ENCODE data around the gene AGK.
"Not testable (repeated sequence)": the region's sequence is repeated elsewhere in the genome, so short reads cannot be mapped to it uniquely, and the experiment has no call there.

AGK gene

GRCh38 chr7:141588912-141589311 is 37.7 kb downstream of the AGK start:
- DNase-seq, result no peak

GRCh38 chr7:141590071-141590470 is 38.9 kb downstream of the AGK start:
- DNase-seq, result no peak

GRCh38 chr7:141590666-141591065 is 39.5 kb downstream of the AGK start:
- DNase-seq, result no peak

- no peak for DNase-seq
These were observed 41.9 kb downstream of the AGK start for GRCh38 chr7:141593134-141593533.

- DNase-seq, result no peak
These were observed 46.8 kb downstream of the AGK start for GRCh38 chr7:141597966-141598365.

- no peak for DNase-seq
These were observed 47.2 kb downstream of the AGK start for GRCh38 chr7:141598408-141598807.

- no peak for DNase-seq
These were observed 49.2 kb downstream of the AGK start for GRCh38 chr7:141600168-141601006.

GRCh38 chr7:141609576-141609975 is 58.4 kb downstream of the AGK start:
- no peak for DNase-seq

GRCh38 chr7:141610671-141611070 is 59.5 kb downstream of the AGK start:
- no peak for DNase-seq

- no peak for DNase-seq
These were observed 61.7 kb downstream of the AGK start for GRCh38 chr7:141612861-141613260.

- no peak for DNase-seq
These were observed 66.1 kb downstream of the AGK start for GRCh38 chr7:141617280-141617679.

GRCh38 chr7:141619745-141620144 is 68.5 kb downstream of the AGK start:
- no peak for DNase-seq

- DNase-seq, result no peak
These were observed 73.6 kb downstream of the AGK start for GRCh38 chr7:141624763-141625162.

GRCh38 chr7:141630621-141631020 is 79.4 kb downstream of the AGK start:
- no peak for DNase-seq

- no peak for DNase-seq
These were observed 80.3 kb downstream of the AGK start for GRCh38 chr7:141631525-141631924.

- DNase-seq, result no peak
These were observed 82.9 kb downstream of the AGK start for GRCh38 chr7:141634065-141634464.

GRCh38 chr7:141636053-141636452 is 84.8 kb downstream of the AGK start:
- DNase-seq, result no peak

- no peak for DNase-seq
These were observed 89.1 kb downstream of the AGK start for GRCh38 chr7:141640239-141640840.

GRCh38 chr7:141641876-141642275 is 90.7 kb downstream of the AGK start:
- no peak for DNase-seq

- DNase-seq, result no peak
These were observed 94.0 kb downstream of the AGK start for GRCh38 chr7:141645188-141645587.

GRCh38 chr7:141646826-141647480 is 95.7 kb downstream of the AGK start:
- DNase-seq, result no peak

- not testable (repeated sequence) for DNase-seq
These were observed 96.5 kb downstream of the AGK start for GRCh38 chr7:141647701-141648100.

- no peak for DNase-seq
These were observed 97.3 kb downstream of the AGK start for GRCh38 chr7:141648276-141649114.

All from NCI-H146 (cell line).